MCF 10A (cell line): ENCODE measurements around the gene C4orf50. TPM values are rescaled to one million over a fixed set of nuclear protein-coding genes. Genes with fewer than 3 reads are reported as not detected.

Source experiments
- BruUV-seq: library from RNA; stranded (reverse); fragments of 400-500 nt; replicated peaks from 2 replicates; lab custom pipeline; 2021; lab: Mats Ljungman, UMichigan
- CTCF ChIA-PET: fragments of 300-600 bp; sonication (Branson Sonifier 250); formaldehyde crosslinking; extraction: SDS; loops from one replicate; lab custom pipeline; 2021; ENCODE audit warnings: antibody characterized with exemption, inconsistent platforms; lab: Yijun Ruan, JAX
- POLR2A ChIA-PET: fragments of 300-600, 350-650 bp; sonication (Branson Sonifier 250); formaldehyde crosslinking; extraction: SDS; loops from one replicate; lab custom pipeline; 2020; ENCODE audit warnings: antibody characterized with exemption, inconsistent platforms; lab: Yijun Ruan, JAX
- DNase-seq: peaks from one replicate; pipeline ENCODE4 v3.0.0-alpha.2; 2018; ENCODE audit not compliant: unreplicated experiment
- H3K27ac Mint-ChIP-seq: one replicate; pipeline ENCODE4 v1.8.0; 2022; ENCODE audit warnings: mild to moderate bottlenecking, low read depth, mixed read lengths; ENCODE audit not compliant: unreplicated experiment
- H3K27me3 Mint-ChIP-seq: one replicate; pipeline ENCODE4 v1.8.0; 2022; ENCODE audit warnings: mixed read lengths; ENCODE audit not compliant: insufficient read depth, unreplicated experiment
- H3K36me3 Mint-ChIP-seq: one replicate; pipeline ENCODE4 v1.8.0; 2022; ENCODE audit warnings: mild to moderate bottlenecking, moderate library complexity, mixed read lengths; ENCODE audit not compliant: insufficient read depth, unreplicated experiment
- H3K4me1 Mint-ChIP-seq: one replicate; pipeline ENCODE4 v1.8.0; 2022; ENCODE audit warnings: mixed read lengths; ENCODE audit not compliant: insufficient read depth, unreplicated experiment
- H3K4me3 Mint-ChIP-seq: one replicate; pipeline ENCODE4 v1.8.0; 2022; ENCODE audit warnings: mild to moderate bottlenecking, moderate library complexity, mixed read lengths; ENCODE audit not compliant: unreplicated experiment
- H3K9me3 Mint-ChIP-seq: one replicate; pipeline ENCODE4 v1.8.0; 2022; ENCODE audit warnings: mixed read lengths; ENCODE audit not compliant: unreplicated experiment
- intact Hi-C: fragments of 100-400 bp; cut with micrococcal nuclease; formaldehyde crosslinking; loops from 2 replicates; pipeline ENCODE4 v1.14.1; 2022
- total RNA-seq: library from RNA; stranded (reverse); gene quantifications from 2 replicates; pipeline ENCODE4 v1.2.3, GENCODE V29; 2022
- TF ChIP-seq, protein P1 (sequence below): fragments of 200-600 bp; IDR thresholded peaks from one replicate; pipeline ENCODE4 v1.8.0; 2022; ENCODE audit warnings: antibody characterized with exemption, mild to moderate bottlenecking; ENCODE audit not compliant: unreplicated experiment

Gene C4orf50
- total RNA-seq, 1 experiment from 2014 or later, result not detected

DNA sequence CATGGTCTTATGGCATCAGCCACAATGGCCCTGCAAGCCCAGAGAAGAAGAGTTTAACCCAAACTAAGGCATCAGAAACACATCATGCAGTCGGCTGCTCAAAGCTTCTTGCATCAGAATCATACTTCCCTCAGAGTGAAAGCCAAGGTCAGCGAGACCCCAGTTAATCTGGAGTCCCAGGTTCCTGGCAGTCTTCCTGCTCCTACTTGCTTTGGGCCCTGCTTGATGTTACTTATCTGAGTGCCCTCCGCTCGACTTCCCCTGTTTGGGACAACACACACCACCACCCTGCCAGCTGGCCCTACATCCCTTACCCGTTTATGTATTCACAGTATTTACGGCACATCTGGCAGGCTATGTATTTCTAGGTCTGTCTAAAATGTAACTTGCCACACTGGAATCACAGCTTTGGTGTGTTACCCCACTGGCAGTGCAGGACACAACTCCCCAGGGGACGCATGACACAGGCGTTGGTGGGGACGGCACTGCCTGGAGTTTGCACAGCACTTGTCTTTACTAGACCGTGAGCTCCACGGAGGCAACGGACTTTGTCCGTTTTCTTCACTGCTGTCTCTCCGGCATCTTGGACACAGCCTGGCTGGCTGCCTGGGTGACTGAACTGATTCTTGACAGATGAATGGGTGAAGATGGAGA, 148.1 kb downstream of the C4orf50 start:
- no peaks in the 10 kb centered on the region for H3K27me3 Mint-ChIP-seq
- H3K4me1 Mint-ChIP-seq, result no peaks in the 10 kb centered on the region
- H3K4me3 Mint-ChIP-seq, result no peak overlapping the region
- H3K9me3 Mint-ChIP-seq, result peaks cover 19% of the 10 kb centered on the region
- intact Hi-C loops, result no loop called here
- peaks cover under 1% of the 10 kb centered on the region for H3K36me3 Mint-ChIP-seq
- no peak for DNase-seq
- TF ChIP-seq, protein P1, sequence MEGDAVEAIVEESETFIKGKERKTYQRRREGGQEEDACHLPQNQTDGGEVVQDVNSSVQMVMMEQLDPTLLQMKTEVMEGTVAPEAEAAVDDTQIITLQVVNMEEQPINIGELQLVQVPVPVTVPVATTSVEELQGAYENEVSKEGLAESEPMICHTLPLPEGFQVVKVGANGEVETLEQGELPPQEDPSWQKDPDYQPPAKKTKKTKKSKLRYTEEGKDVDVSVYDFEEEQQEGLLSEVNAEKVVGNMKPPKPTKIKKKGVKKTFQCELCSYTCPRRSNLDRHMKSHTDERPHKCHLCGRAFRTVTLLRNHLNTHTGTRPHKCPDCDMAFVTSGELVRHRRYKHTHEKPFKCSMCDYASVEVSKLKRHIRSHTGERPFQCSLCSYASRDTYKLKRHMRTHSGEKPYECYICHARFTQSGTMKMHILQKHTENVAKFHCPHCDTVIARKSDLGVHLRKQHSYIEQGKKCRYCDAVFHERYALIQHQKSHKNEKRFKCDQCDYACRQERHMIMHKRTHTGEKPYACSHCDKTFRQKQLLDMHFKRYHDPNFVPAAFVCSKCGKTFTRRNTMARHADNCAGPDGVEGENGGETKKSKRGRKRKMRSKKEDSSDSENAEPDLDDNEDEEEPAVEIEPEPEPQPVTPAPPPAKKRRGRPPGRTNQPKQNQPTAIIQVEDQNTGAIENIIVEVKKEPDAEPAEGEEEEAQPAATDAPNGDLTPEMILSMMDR, result no peak
- ChIA-PET POLR2A (no interaction called here), CTCF (interaction anchor here (1.1 kb wide), 1 partner anchor 102 kb away, joined by 3 read pairs; no protein-coding TSS in a partner anchor)
- no peak overlapping the region for H3K27ac Mint-ChIP-seq
- no TSS peak for BruUV-seq

DNA sequence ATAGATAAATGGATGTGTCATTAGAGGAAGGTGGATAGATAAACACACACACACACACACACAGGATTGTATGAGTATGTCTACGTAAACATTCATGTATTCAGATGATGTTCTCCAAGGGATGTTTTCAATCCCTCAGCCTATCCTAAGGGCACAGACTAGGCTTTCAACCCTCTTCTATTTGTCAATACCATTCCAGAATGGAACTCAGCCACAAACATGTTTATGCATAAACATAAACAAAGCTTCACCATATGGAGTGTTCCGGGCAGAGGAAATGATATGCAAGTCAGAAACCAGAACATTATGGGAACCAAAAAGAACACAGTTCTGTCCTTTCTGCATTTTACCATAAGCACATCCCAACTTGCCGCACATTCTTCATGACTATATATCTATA, 150.4 kb downstream of the C4orf50 start:
- ChIA-PET CTCF (interaction anchor here (0.6 to 0.7 kb wide), 2 partner anchors 682 to 758 kb away, joined by 3 read pairs; no protein-coding TSS in a partner anchor), POLR2A (interaction anchor here (1.5 kb wide), 1 partner anchor 10 kb away, joined by 3 read pairs; no protein-coding TSS in a partner anchor)
- TF ChIP-seq, protein P1, result no peak
- DNase-seq, result no peak
- Mint-ChIP-seq H3K27ac (no peak overlapping the region), H3K9me3 (no peaks in the 10 kb centered on the region), H3K36me3 (no peaks in the 10 kb centered on the region), H3K27me3 (no peaks in the 10 kb centered on the region), H3K4me1 (no peaks in the 10 kb centered on the region), H3K4me3 (no peak overlapping the region)
- intact Hi-C loops, result no loop called here
- no TSS peak for BruUV-seq

DNA sequence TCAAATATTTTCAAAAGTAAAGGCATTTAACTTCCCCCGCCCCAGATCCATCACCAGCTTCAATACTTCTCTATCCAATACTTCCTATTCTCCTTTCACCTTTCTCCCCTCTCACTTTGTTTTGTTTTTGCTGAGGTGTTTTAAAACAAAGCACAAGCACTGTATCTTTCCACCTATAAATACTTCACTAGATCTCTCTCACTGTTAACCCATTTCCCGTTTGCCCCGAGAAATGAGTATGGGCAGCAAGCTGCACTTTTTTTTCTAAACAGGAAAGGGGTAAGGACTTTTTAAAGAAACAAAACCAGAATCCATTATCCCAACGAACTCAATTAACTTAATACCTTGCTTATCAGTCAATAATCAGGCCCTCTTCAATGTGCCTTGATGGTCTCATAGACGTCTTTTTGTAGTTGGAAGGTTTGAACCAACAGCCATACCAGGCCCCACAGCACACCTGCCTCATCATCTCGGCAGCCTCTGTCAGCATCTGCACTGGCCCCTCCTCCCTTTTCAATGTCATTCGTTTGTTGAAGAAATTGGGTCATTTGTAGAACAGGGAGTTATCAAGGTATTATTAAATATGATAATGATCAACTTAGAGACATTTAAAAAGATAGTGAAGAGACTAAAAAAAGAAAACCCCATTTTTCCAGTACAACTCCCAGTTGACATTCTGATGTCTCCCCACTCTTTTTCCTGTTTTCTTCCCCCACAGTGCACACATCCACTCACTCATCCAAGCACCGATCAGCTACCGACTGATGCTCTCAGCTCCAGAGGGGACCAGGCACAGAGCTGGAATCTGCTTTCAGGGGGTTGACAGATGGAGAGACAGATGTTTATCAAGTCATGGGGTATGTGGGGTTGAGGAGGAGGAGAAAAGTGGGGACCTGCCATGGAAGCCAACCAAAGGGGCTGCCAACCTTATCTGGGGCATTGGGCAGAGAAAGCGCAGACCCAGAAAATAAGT, 151.1 kb downstream of the C4orf50 start:
- intact Hi-C loops, result no loop called here
- CTCF ChIA-PET, result interaction anchor here (0.6 kb wide), 1 partner anchor 758 kb away, joined by 3 read pairs; no protein-coding TSS in a partner anchor
- Mint-ChIP-seq H3K27me3 (no peaks in the 10 kb centered on the region), H3K36me3 (no peaks in the 10 kb centered on the region), H3K4me1 (no peaks in the 10 kb centered on the region), H3K9me3 (no peaks in the 10 kb centered on the region), H3K27ac (no peak overlapping the region), H3K4me3 (no peak overlapping the region)
- DNase-seq, result no peak
- POLR2A ChIA-PET, result no interaction called here
- BruUV-seq, result no TSS peak
- TF ChIP-seq, protein P1, result no peak
